ENCODE results near the gene DAD1. TPM values are rescaled to one million over a fixed set of nuclear protein-coding genes. Genes with fewer than 3 reads are reported as not detected.

DAD1 gene
- total RNA-seq, 2 experiments from 2014 or later = 117 to 154 TPM

GRCh38 chr14:22558221-22558913 is 30.7 kb downstream of the DAD1 start:
- TF ChIP-seq CTCF (conservative IDR thresholded peaks at IDR 0.05; ENCODE audit: low read length) (peak; percentile 89), EZH2phosphoT487 (IDR thresholded peaks at IDR 0.05; ENCODE audit: borderline replicate concordance, low read depth, low read length) (no peak)

DNA sequence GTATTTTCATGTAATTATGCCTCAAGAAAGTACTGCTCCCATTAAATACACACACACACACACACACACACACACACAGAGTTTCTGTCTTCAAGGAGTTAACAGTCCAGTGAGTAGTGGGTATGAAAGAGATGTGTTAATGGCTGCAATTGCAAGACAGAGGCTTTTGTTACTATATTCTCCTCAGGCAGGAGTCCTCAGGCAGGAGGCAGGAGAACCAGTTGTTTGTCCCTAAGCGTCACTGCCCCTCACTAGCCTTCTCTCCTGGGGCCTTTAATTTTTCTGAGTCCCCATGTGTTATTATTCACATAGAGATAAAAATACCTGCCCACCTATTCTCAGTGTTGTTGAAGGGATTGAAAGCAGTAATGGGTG is 31.2 kb downstream of the DAD1 start:
- ChIA-PET CTCF (ENCODE audit: unreplicated experiment) (interaction anchor here (1.0 to 1.1 kb wide), 2 partner anchors 13 to 32 kb away, joined by 3 to 19 read pairs; no protein-coding TSS in a partner anchor), POLR2A (interaction anchor here (0.8 to 1.8 kb wide), 3 partner anchors 9 to 126 kb away, joined by 3 to 13 read pairs (median 4); no protein-coding TSS in a partner anchor)
- Histone ChIP-seq H3K4me3 (ENCODE audit: low read depth, low read length, poor library complexity, severe bottlenecking) (peak overlapping the region; percentile 57), H3K36me3 (ENCODE audit: insufficient read depth, low read length) (peaks cover 6% of the 10 kb centered on the region; the same call in 1 of the 2 replicates), H3K9me3 (ENCODE audit: low read length) (no peaks in the 10 kb centered on the region), H3K4me1 (ENCODE audit: insufficient read depth, low read length, poor library complexity, severe bottlenecking) (peaks cover 91% of the 10 kb centered on the region), H3K79me2 (ENCODE audit: insufficient read depth, low read depth, low read length) (no peaks in the 10 kb centered on the region), H2AFZ (ENCODE audit: low read length) (peak overlapping the region; percentile 13; the same call in 1 of the 2 replicates), H3K27ac (ENCODE audit: low read depth, low read length, poor library complexity, severe bottlenecking) (peak overlapping the region; percentile 97), H3K9me2 (ENCODE audit: insufficient read depth, low read length) (no peaks in the 10 kb centered on the region), H3K4me2 (ENCODE audit: low read length) (peak overlapping the region; percentile 79), H4K20me1 (ENCODE audit: insufficient read depth, low read length) (no peaks in the 10 kb centered on the region)
- no TSS peak for BruUV-seq (replicated peaks)
- peak; percentile 46 for DNase-seq (ENCODE audit: low spot score)
- TF ChIP-seq CTCF (conservative IDR thresholded peaks at IDR 0.05; ENCODE audit: low read length) = no peak
- TF ChIP-seq EZH2phosphoT487 (IDR thresholded peaks at IDR 0.05; ENCODE audit: borderline replicate concordance, low read depth, low read length) = no peak
- intact Hi-C loops (cut with micrococcal nuclease; ENCODE audit: unreplicated experiment) = loop anchor here (1.0 to 5.0 kb wide), 8 partner anchors 12 to 744 kb away; partner anchors contain the start of genes PPP1R3E and SLC7A7

More at GRCh38 chr14:22558221-22558913, 30.7 kb downstream of the DAD1 start:
- Histone ChIP-seq H3K4me2 (ENCODE audit: low read length) (peak overlapping the region; percentile 79), H3K79me2 (ENCODE audit: insufficient read depth, low read depth, low read length) (no peaks in the 10 kb centered on the region), H3K9me3 (ENCODE audit: low read length) (no peaks in the 10 kb centered on the region), H3K36me3 (ENCODE audit: insufficient read depth, low read length) (peaks cover 5% of the 10 kb centered on the region; the same call in 1 of the 2 replicates), H2AFZ (ENCODE audit: low read length) (peak overlapping the region; percentile 13; the same call in 1 of the 2 replicates), H3K9me2 (ENCODE audit: insufficient read depth, low read length) (no peaks in the 10 kb centered on the region), H3K4me3 (ENCODE audit: low read depth, low read length, poor library complexity, severe bottlenecking) (peak overlapping the region; percentile 57), H3K4me1 (ENCODE audit: insufficient read depth, low read length, poor library complexity, severe bottlenecking) (peaks cover 91% of the 10 kb centered on the region), H4K20me1 (ENCODE audit: insufficient read depth, low read length) (no peaks in the 10 kb centered on the region), H3K27ac (ENCODE audit: low read depth, low read length, poor library complexity, severe bottlenecking) (peak overlapping the region; percentile 97)
- ChIA-PET CTCF (ENCODE audit: unreplicated experiment) (interaction anchor here (1.0 to 1.1 kb wide), 2 partner anchors 12 to 31 kb away, joined by 3 to 19 read pairs; no protein-coding TSS in a partner anchor), POLR2A (interaction anchor here (0.8 to 1.8 kb wide), 3 partner anchors 9 to 127 kb away, joined by 3 to 13 read pairs (median 4); no protein-coding TSS in a partner anchor)
- no TSS peak for BruUV-seq (replicated peaks)
- intact Hi-C loops (cut with micrococcal nuclease; ENCODE audit: unreplicated experiment) = loop anchor here (5.0 kb wide), 4 partner anchors 241 to 744 kb away; partner anchors contain the start of genes PPP1R3E and SLC7A7
- DNase-seq (ENCODE audit: low spot score) = peak; percentile 71

Data from OCI-LY7 (cell line).